ENCODE data around the gene ZFYVE16. TPM values are rescaled to one million over a fixed set of nuclear protein-coding genes. Genes with fewer than 3 reads are reported as not detected.

The ZFYVE16 gene
- total RNA-seq, 1 experiment from 2014 or later = 21.9 TPM

- Histone ChIP-seq H2BK15ac (ENCODE audit: low read depth, low read length) (no peak overlapping the region), H2AFZ (ENCODE audit: low read length) (no peak overlapping the region), H3K27me3 (ENCODE audit: insufficient read depth, low read length) (no peaks in the 10 kb centered on the region), H3K23me2 (ENCODE audit: insufficient read length, low read depth, low read length, poor library complexity, severe bottlenecking) (no peaks in the 10 kb centered on the region), H3K18ac (ENCODE audit: insufficient read length, low read depth, low read length) (no peak overlapping the region), H2BK120ac (ENCODE audit: low read depth, low read length, poor library complexity, severe bottlenecking) (no peak overlapping the region), H3K14ac (ENCODE audit: insufficient read depth, low read length) (no peak overlapping the region), H2BK20ac (ENCODE audit: low read depth, low read length, poor library complexity, severe bottlenecking) (no peak overlapping the region), H3K4ac (ENCODE audit: low read depth, low read length) (no peak overlapping the region), H2BK5ac (ENCODE audit: insufficient read length, low read length) (no peak overlapping the region), H3T11ph (ENCODE audit: low read length) (no peak overlapping the region), H3K23ac (ENCODE audit: insufficient read length, low read depth, low read length) (no peak overlapping the region), H4K20me1 (ENCODE audit: control insufficient read depth, insufficient read depth, insufficient read length) (no peaks in the 10 kb centered on the region), H4K8ac (replicated peaks; ENCODE audit: insufficient read length, low read depth, low read length) (no peak overlapping the region), H3K56ac (ENCODE audit: insufficient read length, low read depth, low read length) (no peak overlapping the region), H3K9ac (ENCODE audit: extremely low read depth, insufficient read length, low read length) (no peak overlapping the region), H2AK5ac (ENCODE audit: insufficient read length, low read length) (no peak overlapping the region), H3K4me1 (ENCODE audit: insufficient read depth, low read length) (no peaks in the 10 kb centered on the region), H3K9me3 (ENCODE audit: control insufficient read depth, low read depth, low read length) (no peaks in the 10 kb centered on the region), H3K79me2 (ENCODE audit: insufficient read depth, low read length) (no peaks in the 10 kb centered on the region), H4K5ac (ENCODE audit: insufficient read length, low read depth, low read length) (no peak overlapping the region), H3K4me2 (ENCODE audit: insufficient read depth, insufficient read length, low read length) (no peak overlapping the region), H3K27ac (ENCODE audit: insufficient read length, low read depth, low read length) (no peak overlapping the region), H4K91ac (ENCODE audit: insufficient read length, low read depth, low read length) (no peak overlapping the region), H2BK12ac (ENCODE audit: insufficient read length, low read depth, low read length) (no peak overlapping the region), H3K79me1 (ENCODE audit: insufficient read depth, low read depth, low read length, poor library complexity, severe bottlenecking) (no peaks in the 10 kb centered on the region)
- Mint-ChIP-seq H3K4me1 (peaks cover 3 to 6% of the 10 kb centered on the region in 2 experiments; a peak in 2 of 4 replicates), H3K36me3 (ENCODE audit: insufficient read depth in 1 of 3, low read depth in 3 of 3) (peaks cover 13 to 50% (median 41%) of the 10 kb centered on the region in 3 experiments; a peak in 6 of 7 replicates), H3K27ac (no peak overlapping the region), H3K9me3 (no peaks in the 10 kb centered on the region), H3K27me3 (ENCODE audit: low read depth) (no peaks in the 10 kb centered on the region), H3K4me3 (no peak overlapping the region)
- TF ChIP-seq CTCF (conservative IDR thresholded peaks at IDR 0.05) = no peak
- no peak for DNase-seq
These were observed 31.3 kb downstream of the ZFYVE16 start for GRCh38 chr5:80439213-80439612.

Measured in H9 (cell line).